A549 (cell line): ENCODE measurements around the gene CPB2.

Experiments used
- CEBPB ChIP-seq, 2 experiments: fragments of >200 bp in 1 of 2; sonication (Bioruptor Twin) in 1 of 2; formaldehyde crosslinking in 1 of 2; IDR thresholded peaks; 2 replicates each; pipeline ENCODE4 v1.6.1; 2012 to 2016
- CHD2 ChIP-seq: fragments of 150-350 bp; IDR thresholded peaks from 2 replicates; pipeline ENCODE4 v1.6.1; 2014; ENCODE audit warnings: low read length; ENCODE audit not compliant: partially characterized antibody
- CHD4 ChIP-seq: fragments of 200-600 bp; sonication (generic); IDR thresholded peaks from 2 replicates; pipeline ENCODE4 v1.6.1; 2016; ENCODE audit warnings: antibody characterized with exemption, mild to moderate bottlenecking, borderline replicate concordance
- CTCF ChIP-seq: fragments of >200 bp; sonication (Bioruptor Twin); formaldehyde crosslinking; IDR thresholded peaks from 3 replicates; pipeline ENCODE4 v1.5.1; 2016
- JUN ChIP-seq, 2 experiments: fragments of >200 bp; sonication (Bioruptor Twin); formaldehyde crosslinking; IDR thresholded peaks; 2 replicates in 1 of 2; 3 replicates in 1 of 2; pipeline ENCODE4 v1.6.1; 2016 to 2017
- MAZ ChIP-seq: fragments of 150-350 bp; IDR thresholded peaks from 2 replicates; pipeline ENCODE4 v1.6.1; 2014; ENCODE audit warnings: antibody characterized with exemption, low read depth, low read length, borderline replicate concordance
- PBX3 ChIP-seq: IDR thresholded peaks from 2 replicates; pipeline ENCODE4 v1.6.1; 2012
- PHF8 ChIP-seq: fragments of 200-600 bp; sonication (generic); IDR thresholded peaks from 2 replicates; pipeline ENCODE4 v1.6.1; 2016; ENCODE audit warnings: low read depth, mild to moderate bottlenecking, antibody characterized with exemption, moderate library complexity, borderline replicate concordance
- POLR2A ChIP-seq: IDR thresholded peaks from 2 replicates; pipeline ENCODE4 v1.6.1; 2012; ENCODE audit warnings: mild to moderate bottlenecking, low read length
- REST ChIP-seq: fragments of 200-600 bp; sonication (generic); IDR thresholded peaks from 2 replicates; pipeline ENCODE4 v1.6.1; 2016; ENCODE audit warnings: antibody characterized with exemption, mild to moderate bottlenecking, moderate library complexity
- RFX5 ChIP-seq: fragments of 450-650 bp; IDR thresholded peaks from 2 replicates; pipeline ENCODE4 v1.7.1; 2014; ENCODE audit warnings: antibody characterized with exemption, mild to moderate bottlenecking, moderate library complexity
- RNF2 ChIP-seq: fragments of 200-600 bp; sonication (generic); IDR thresholded peaks from 2 replicates; pipeline ENCODE4 v1.6.1; 2016; ENCODE audit warnings: low read depth, mild to moderate bottlenecking, antibody characterized with exemption, moderate library complexity, borderline replicate concordance
- SMC3 ChIP-seq: fragments of >200 bp; sonication (Bioruptor Twin); formaldehyde crosslinking; IDR thresholded peaks from 3 replicates; pipeline ENCODE4 v1.6.1; 2018; ENCODE audit warnings: inconsistent platforms
- TP53 ChIP-seq: fragments of 250-450 bp; sonication (Bioruptor Pico); IDR thresholded peaks from 2 replicates; pipeline ENCODE4 v1.5.0; 2021; ENCODE audit warnings: mild to moderate bottlenecking, moderate library complexity

GRCh38 chr13:46082324-46082723, 22.5 kb downstream of the CPB2 start:
- TF ChIP-seq CTCF: no peak
- TF ChIP-seq RFX5: no peak
- no peak for TF ChIP-seq TP53 (CRISPR knock-in tag)
- no peak for TF ChIP-seq CHD2
- TF ChIP-seq CEBPB (IDR thresholded peaks at IDR 0.05): no peak
- TF ChIP-seq POLR2A: no peak
- no peak for TF ChIP-seq MAZ
- TF ChIP-seq RNF2: no peak
- no peak for TF ChIP-seq REST
- no peak for TF ChIP-seq SMC3
- no peak for TF ChIP-seq PBX3
- TF ChIP-seq JUN (IDR thresholded peaks at IDR 0.05): no peak
- no peak for TF ChIP-seq CHD4
- TF ChIP-seq PHF8: no peak
